NCI-H524 (cell line): Measurements from ENCODE around the gene UBAC1.
A peak's percentile ranks its signal among the peaks of the same experiment; 100 is the strongest.

ENCODE experiments used
- DNase-seq, 2 experiments: peaks; one replicate each; lab custom pipeline; 2025; lab: John Stamatoyannopoulos, UW

UBAC1 gene

GRCh38 chr9:135993765-135994500 is 32.8 kb upstream of the UBAC1 start:
- DNase-seq: no peak

GRCh38 chr9:135993409-135993742 is 32.2 kb upstream of the UBAC1 start:
- no peak for DNase-seq

GRCh38 chr9:135992486-135993408 is 31.6 kb upstream of the UBAC1 start:
- DNase-seq: no peak

GRCh38 chr9:135991771-135992170 is 30.6 kb upstream of the UBAC1 start:
- DNase-seq: no peak

GRCh38 chr9:135990468-135991429 is 29.6 kb upstream of the UBAC1 start:
- DNase-seq: peak in 1 of 2 experiments; percentile 42

GRCh38 chr9:135989722-135990467 is 28.7 kb upstream of the UBAC1 start:
- peak; percentile 31 to 72 for DNase-seq

DNA sequence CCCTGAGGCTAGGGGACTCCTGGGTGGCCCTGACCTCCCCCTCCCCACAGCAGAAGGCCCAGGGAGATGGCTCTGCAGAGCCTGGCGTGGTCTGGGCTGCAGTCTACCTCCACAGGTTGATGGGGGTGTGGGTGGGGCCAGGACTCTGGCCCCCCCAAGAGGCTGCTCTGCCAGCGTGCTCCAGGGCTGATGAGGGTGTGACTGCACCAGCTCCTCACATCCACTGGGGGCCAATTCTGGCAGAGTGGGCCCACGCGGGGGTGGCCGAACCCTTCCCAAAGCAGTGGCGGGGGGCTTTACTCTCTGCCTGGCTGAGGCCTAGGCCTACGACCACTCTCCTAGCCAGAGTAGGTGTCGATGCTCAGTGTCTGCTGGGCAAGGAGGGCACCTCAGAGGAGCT is 28.0 kb upstream of the UBAC1 start:
- DNase-seq: no peak

- DNase-seq: no peak
These were observed 27.3 kb upstream of the UBAC1 start for GRCh38 chr9:135988493-135988892.

DNA sequence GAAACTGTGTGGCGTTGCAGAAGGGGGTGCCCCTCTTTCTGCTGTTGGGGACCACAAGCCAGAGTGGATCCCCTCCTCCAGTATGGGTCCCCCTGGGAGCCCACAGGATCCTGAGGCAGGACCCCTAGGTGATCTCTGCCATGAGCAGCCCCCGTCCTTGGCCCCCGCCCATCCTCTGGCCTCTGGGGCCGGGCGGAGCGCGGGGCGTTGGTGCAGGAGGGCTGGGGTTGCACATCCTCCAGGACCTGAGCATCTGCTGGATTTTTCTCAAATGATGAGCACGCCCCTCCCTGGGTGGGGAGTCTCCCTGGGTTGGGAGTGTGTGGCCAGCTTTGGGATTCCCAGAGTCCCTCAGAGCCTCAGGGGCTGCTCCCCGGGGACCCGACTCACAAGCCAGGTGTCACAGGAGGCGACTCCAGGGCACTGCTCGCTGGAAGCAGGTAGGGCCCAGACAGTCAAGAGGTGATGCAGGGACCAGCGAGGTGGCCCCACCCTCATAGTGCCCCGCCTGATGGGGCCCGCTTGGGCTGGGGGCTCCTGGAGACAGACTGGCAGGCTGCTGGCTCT is 26.7 kb upstream of the UBAC1 start:
- DNase-seq: no peak

DNA sequence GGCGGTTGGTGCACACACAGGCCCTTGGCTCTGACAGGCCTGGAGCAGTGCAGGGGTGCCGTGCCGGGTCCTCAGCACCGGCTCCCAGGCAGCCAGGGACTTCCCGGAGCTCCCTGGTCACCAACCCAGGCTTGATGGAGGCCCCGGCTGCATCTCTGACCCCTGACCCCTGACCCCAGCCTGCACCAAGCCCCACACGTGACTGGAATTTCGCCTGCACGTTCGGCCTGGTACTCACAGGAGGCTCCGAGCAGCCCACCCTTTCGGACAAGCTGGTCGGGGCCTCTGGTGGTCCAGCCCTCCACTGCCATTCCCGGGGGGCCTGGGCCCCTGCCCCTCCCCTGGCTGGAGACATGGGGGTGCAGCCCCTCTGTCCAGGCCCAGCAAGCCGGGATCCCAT is 25.4 kb upstream of the UBAC1 start:
- no peak for DNase-seq

- no peak for DNase-seq
These were observed 24.7 kb upstream of the UBAC1 start for GRCh38 chr9:135985889-135986288.

- DNase-seq: no peak
These were observed 24.2 kb upstream of the UBAC1 start for GRCh38 chr9:135985459-135985774.

GRCh38 chr9:135984072-135984710 is 23.0 kb upstream of the UBAC1 start:
- no peak for DNase-seq

GRCh38 chr9:135983208-135984071 is 22.3 kb upstream of the UBAC1 start:
- no peak for DNase-seq

GRCh38 chr9:135982499-135983207 is 21.5 kb upstream of the UBAC1 start:
- no peak for DNase-seq

DNA sequence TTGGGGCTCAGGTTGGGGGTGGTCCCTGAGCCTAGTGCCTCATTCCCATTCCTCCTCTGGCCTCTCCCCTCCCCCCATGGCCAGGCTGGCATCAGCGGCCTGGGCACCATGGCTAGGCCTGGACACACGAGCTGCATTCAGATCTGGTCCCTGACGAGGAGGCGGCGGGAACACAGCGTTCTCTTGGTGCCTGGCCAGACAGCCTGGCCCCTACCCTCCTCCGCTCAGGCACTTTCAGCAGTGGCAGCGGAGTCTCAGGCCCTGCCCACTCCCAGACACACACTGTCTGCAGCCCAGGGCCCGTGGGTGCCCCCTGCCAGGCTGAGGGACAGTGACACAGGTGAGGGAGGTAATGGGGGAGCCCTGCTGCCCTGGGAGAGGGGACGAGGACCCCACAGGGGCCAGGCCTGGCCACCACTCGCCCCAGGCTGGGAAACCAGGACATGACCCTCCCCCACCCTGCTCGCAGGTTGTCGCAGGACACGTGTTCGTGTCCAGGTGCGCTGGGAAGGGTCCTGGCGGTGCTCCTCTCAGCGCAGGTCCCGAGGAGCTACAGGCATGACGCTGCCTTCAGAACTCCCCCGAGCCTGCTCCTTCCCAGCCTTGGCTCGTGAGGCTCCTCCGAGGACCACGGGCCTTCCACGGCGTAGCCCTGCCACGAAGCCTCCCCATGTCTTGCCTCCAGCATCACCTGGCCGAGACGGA is 19.9 kb upstream of the UBAC1 start:
- no peak for DNase-seq

DNA sequence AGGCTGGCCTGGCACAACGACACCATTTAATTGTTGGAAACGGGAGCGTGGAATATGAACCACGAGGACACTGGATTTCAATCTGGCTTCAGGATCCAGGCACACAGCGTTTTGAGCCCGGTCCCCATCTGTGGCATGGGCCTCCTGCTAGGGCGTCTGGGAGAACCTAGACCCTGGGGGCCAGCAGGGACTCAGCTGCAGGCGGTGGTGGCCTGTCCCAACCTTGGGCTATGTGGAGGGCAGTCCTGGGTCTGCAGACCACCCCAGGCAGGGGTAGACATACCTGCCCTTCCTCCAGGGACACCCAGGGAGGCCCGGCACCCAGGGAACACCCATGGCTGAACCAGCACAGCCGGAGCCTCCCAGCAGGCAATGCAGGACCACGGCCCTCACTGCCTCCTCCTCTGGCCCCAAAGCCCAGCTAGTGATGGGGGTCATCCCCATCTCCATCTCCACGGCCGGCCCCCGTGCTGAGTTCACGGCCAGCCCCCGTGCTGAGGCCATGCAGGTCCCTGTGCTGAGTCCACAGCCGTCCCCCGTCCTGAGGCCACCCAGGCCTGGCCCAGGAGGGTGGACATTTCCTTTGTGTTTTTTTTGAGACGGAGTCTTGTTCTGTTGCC is 18.5 kb upstream of the UBAC1 start:
- no peak for DNase-seq
